CD1c-positive myeloid dendritic cell (primary cell): ENCODE results near the gene STEEP1.

Experiments used
- DNase-seq: peaks from one replicate; pipeline ENCODE4 v3.0.0-alpha.2; 2016; ENCODE audit errors: extremely low spot score

Gene STEEP1

GRCh38 chrX:119565107-119565663 lies at the start of gene STEEP1:
TSS of gene STEEP1 (minus strand) at chrX:119565409. CDS start at chrX:119565355, 54 bp downstream.
- DNase-seq: peak; percentile 91

- DNase-seq: no peak
These were observed 49.6 kb upstream of the STEEP1 start for GRCh38 chrX:119614776-119615175.

GRCh38 chrX:119607018-119607389 lies 41.8 kb upstream of the STEEP1 start:
- DNase-seq: no peak

GRCh38 chrX:119606280-119607017 lies 41.2 kb upstream of the STEEP1 start, which contains the start of gene NKRF:
TSS of gene NKRF (minus strand) at chrX:119606424.
- peak; percentile 96 for DNase-seq

- DNase-seq: peak; percentile 33
These were observed 40.5 kb upstream of the STEEP1 start for GRCh38 chrX:119605464-119606279.

GRCh38 chrX:119604766-119605463 lies 39.7 kb upstream of the STEEP1 start:
- DNase-seq: no peak

- no peak for DNase-seq
These were observed 37.6 kb upstream of the STEEP1 start for GRCh38 chrX:119602701-119603255.

- no peak for DNase-seq
These were observed 24.6 kb upstream of the STEEP1 start for GRCh38 chrX:119589810-119590209.

GRCh38 chrX:119583431-119584059 lies 18.3 kb upstream of the STEEP1 start:
- no peak for DNase-seq

GRCh38 chrX:119579414-119579813 lies 14.2 kb upstream of the STEEP1 start:
- peak; percentile 2 for DNase-seq

- DNase-seq: peak; percentile 93
These were observed 9.4 kb upstream of the STEEP1 start, which contains the start of gene UBE2A for GRCh38 chrX:119574394-119575266. TSS of gene UBE2A (plus strand) at chrX:119574563. CDS start at chrX:119574712, 149 bp downstream.

- DNase-seq: peak; percentile 55
These were observed 8.7 kb upstream of the STEEP1 start for GRCh38 chrX:119573840-119574393.

GRCh38 chrX:119573222-119573621 lies 8.0 kb upstream of the STEEP1 start:
- peak; percentile 5 for DNase-seq

- DNase-seq: no peak
These were observed 5.2 kb upstream of the STEEP1 start for GRCh38 chrX:119570351-119570835.

GRCh38 chrX:119552508-119552907 lies 12.7 kb downstream of the STEEP1 start:
- DNase-seq: no peak

- DNase-seq: no peak
These were observed 15.7 kb downstream of the STEEP1 start for GRCh38 chrX:119549327-119550016.

GRCh38 chrX:119541188-119541587 lies 24.0 kb downstream of the STEEP1 start:
- no peak for DNase-seq

GRCh38 chrX:119539872-119540271 lies 25.3 kb downstream of the STEEP1 start:
- no peak for DNase-seq

- DNase-seq: no peak
These were observed 27.7 kb downstream of the STEEP1 start for GRCh38 chrX:119537487-119537886.
